Spleen (tissue), 11 donors: ENCODE results near the gene ARID3A. TPM values are rescaled to one million over a fixed set of nuclear protein-coding genes. Genes with fewer than 3 reads are reported as not detected.

Experiments used
- DNase-seq: peaks from one replicate; pipeline ENCODE4 v3.0.0-alpha.2; 2020
- H3K27ac ChIP-seq, 8 donors: fragments of 200-600 bp; sonication (generic) in 7 of 8; 1 replicate in 4 of 8; 2 replicates in 4 of 8; pipeline versions ENCODE4 v1.5.0 to v1.8.0; 2016 to 2021; ENCODE audit warnings: inconsistent platforms in 4 of 8, mild to moderate bottlenecking in 4 of 8, moderate library complexity in 1 of 8
- H3K27me3 ChIP-seq, 7 donors: fragments of 200-600 bp; sonication (generic) in 6 of 7; replicated peaks in 1 of 7; 1 replicate in 4 of 7; 2 replicates in 3 of 7; pipeline versions ENCODE4 v1.5.0 to v1.8.0; 2016 to 2021; ENCODE audit warnings: inconsistent platforms in 3 of 7, mild to moderate bottlenecking in 1 of 7
- H3K36me3 ChIP-seq, 6 donors: fragments of 200-600 bp; sonication (generic) in 5 of 6; 1 replicate in 4 of 6; 2 replicates in 2 of 6; pipeline versions ENCODE4 v1.5.0 to v1.8.0; 2016 to 2021; ENCODE audit warnings: inconsistent platforms in 2 of 6
- H3K4me1 ChIP-seq, 6 donors: fragments of 200-600 bp; sonication (generic) in 5 of 6; 1 replicate in 3 of 6; 2 replicates in 3 of 6; pipeline versions ENCODE4 v1.5.0 to v1.8.0; 2016 to 2021; ENCODE audit warnings: inconsistent platforms in 3 of 6
- H3K4me3 ChIP-seq, 8 donors: fragments of 200-600 bp; sonication (generic) in 7 of 8; 1 replicate in 4 of 8; 2 replicates in 4 of 8; pipeline versions ENCODE4 v1.5.0 to v1.8.0; 2016 to 2021; ENCODE audit warnings: inconsistent platforms in 4 of 8, mild to moderate bottlenecking in 4 of 8, moderate library complexity in 2 of 8
- H3K9me3 ChIP-seq, 8 donors: fragments of 200-600 bp; sonication (generic) in 7 of 8; 1 replicate in 4 of 8; 2 replicates in 4 of 8; pipeline versions ENCODE4 v1.5.0 to v1.8.0; 2016 to 2021; ENCODE audit warnings: inconsistent platforms in 4 of 8
- CTCF ChIP-seq, 11 experiments: fragments of 200-600 bp in 7 of 11; fragments of 450-650 bp in 4 of 11; sonication (generic) in 4 of 11; IDR thresholded peaks in 8 of 11; conservative IDR thresholded peaks in 3 of 11; 1 replicate in 7 of 11; 2 replicates in 4 of 11; pipeline versions ENCODE4 v1.4.0 to v1.8.0; 2016 to 2021; ENCODE audit warnings: antibody characterized with exemption in 11 of 11, inconsistent platforms in 4 of 11, mild to moderate bottlenecking in 1 of 11
- POLR2A ChIP-seq, 3 donors: fragments of 450-650 bp; IDR thresholded peaks; one replicate each; pipeline ENCODE4 v1.5.1; 2017; ENCODE audit warnings: antibody characterized with exemption in 3 of 3, mild to moderate bottlenecking in 1 of 3
- POLR2AphosphoS5 ChIP-seq, 3 donors: sonication (generic); formaldehyde crosslinking; IDR thresholded peaks; one replicate each; pipeline ENCODE4 v1.5.1; 2017; ENCODE audit warnings: antibody characterized with exemption in 3 of 3
- WGBS, 5 donors: extraction: QIAGEN DNeasy Blood & Tissue Kit in 3 of 5; methylation state at CpG; one replicate each; pipeline versions ENCODE4 v1.1.5 to v1.1.7; 2013 to 2018; 5-methylcytosine and 5-hydroxymethylcytosine counted together
- intact Hi-C: fragments of 100-400 bp; cut with DNase I; formaldehyde crosslinking; loops from one replicate; pipeline ENCODE4 v1.15.0; 2023; ENCODE audit warnings: low total_unique reads
- polyA plus RNA-seq, 3 donors: library from polyadenylated mRNA; stranded (reverse); fragments of 200-250 nt; gene quantifications; one replicate each; pipeline ENCODE4 v1.2.1, GENCODE V29; 2013
- total RNA-seq, 7 donors: library from RNA; depleted of rRNA in 3 of 7; stranded (reverse); fragments of >200 nt in 3 of 7; fragmentation: NEBNext Ultra II Directional in 4 of 7; extraction: Animal tissue kit (Norgen Biotek cat#: 25700) in 4 of 7; gene quantifications; one replicate each; pipeline versions ENCODE4 v1.1.0 to v1.2.1, GENCODE V29; 2016 to 2021
- donor health status: healthy with polysubstance abuse.
- donor health status: DM: no; HTN: no; CAD: no; lungs with moderate emphysema.
- donor health status: DM: no; HTN: no; CAD: no.
- donor health status: Bipolar disorder and iron deficiency.
- donor health status: healthy.
- donor health status: DM: no; HTN: no; CAD: no.
- donor health status: DM: yes; HTN: yes; CAD: no.

Gene ARID3A
- total and polyA plus RNA-seq, 10 donors, result 2.5 to 42.5 (median 17.7) TPM

- Histone ChIP-seq H3K4me1 (peaks cover 3 to 37% (median 20%) of the 10 kb centered on the region in 6 donors), H3K36me3 (peaks cover 0 to 54% (median 31%) of the 10 kb centered on the region in 6 donors), H3K9me3 (no peaks in the 10 kb centered on the region), H3K4me3 (peak overlapping the region; percentile 77 to 93 (median 86)), H3K27ac (peak overlapping the region; percentile 88 to 98 (median 95)), H3K27me3 (no peaks in the 10 kb centered on the region)
- no peak for DNase-seq
- no peak for TF ChIP-seq POLR2AphosphoS5 (IDR thresholded peaks at IDR 0.05)
- TF ChIP-seq CTCF (IDR thresholded peaks at IDR 0.05 in 8 of 11, conservative IDR thresholded peaks at IDR 0.05 in 3 of 11), result no peak
- TF ChIP-seq POLR2A (IDR thresholded peaks at IDR 0.05), result no peak
- 4 to 9% (median 6%) methylated on average over 17 to 27 of the region's 27 CpGs for WGBS, 5 donors
- intact Hi-C loops, result no loop called here
Observed at GRCh38 chr19:892243-892893, 33.5 kb upstream of the ARID3A start.

GRCh38 chr19:892894-893689 is 32.7 kb upstream of the ARID3A start, which contains the start of the genes MED16 and RNU6-9:
TSS of gene MED16 (minus strand) at chr19:893187. CDS start at chr19:891131, 2,056 bp downstream.
TSS of gene RNU6-9 (plus strand) at chr19:893484.
- Histone ChIP-seq H3K27me3 (no peaks in the 10 kb centered on the region), H3K9me3 (no peaks in the 10 kb centered on the region), H3K27ac (peak within 1 kb of the TSS; percentile 88 to 98 (median 95)), H3K4me1 (peaks cover 3 to 37% (median 20%) of the 10 kb centered on the region in 6 donors), H3K4me3 (peak within 1 kb of the TSS; percentile 77 to 93 (median 86)), H3K36me3 (peaks cover 0 to 53% (median 32%) of the 10 kb centered on the region in 6 donors)
- intact Hi-C loops, result no loop called here
- TF ChIP-seq POLR2A (IDR thresholded peaks at IDR 0.05), result peak in 2 of 3 donors; percentile 16 to 19
- TF ChIP-seq CTCF (IDR thresholded peaks at IDR 0.05 in 8 of 11, conservative IDR thresholded peaks at IDR 0.05 in 3 of 11), result peak in 3 of 11 experiments; percentile 7 to 25 (median 22)
- peak; percentile 88 to 91 (median 89) for TF ChIP-seq POLR2AphosphoS5 (IDR thresholded peaks at IDR 0.05)
- 1% methylated on average over 27 to 69 of the region's 69 CpGs for WGBS, 5 donors
- DNase-seq, result peak; percentile 98

GRCh38 chr19:896434-896833 is 29.4 kb upstream of the ARID3A start:
- Histone ChIP-seq H3K27me3 (no peaks in the 10 kb centered on the region), H3K27ac (peak overlapping the region in 1 of 8 donors; percentile 20), H3K9me3 (no peaks in the 10 kb centered on the region), H3K4me1 (peaks cover 3 to 54% (median 21%) of the 10 kb centered on the region in 6 donors), H3K4me3 (no peak overlapping the region), H3K36me3 (peaks cover 0 to 53% (median 34%) of the 10 kb centered on the region in 6 donors)
- intact Hi-C loops, result no loop called here
- DNase-seq, result no peak
- WGBS, 5 donors, result 90 to 99% (median 94%) methylated on average over 9 to 10 of the region's 10 CpGs
- TF ChIP-seq POLR2AphosphoS5 (IDR thresholded peaks at IDR 0.05), result peak in 1 of 3 donors; percentile 47
- TF ChIP-seq POLR2A (IDR thresholded peaks at IDR 0.05), result no peak

- no peak for DNase-seq
- TF ChIP-seq POLR2AphosphoS5 (IDR thresholded peaks at IDR 0.05), result no peak
- TF ChIP-seq POLR2A (IDR thresholded peaks at IDR 0.05), result no peak
- no peak for TF ChIP-seq CTCF (IDR thresholded peaks at IDR 0.05 in 8 of 11, conservative IDR thresholded peaks at IDR 0.05 in 3 of 11)
- no peaks in the 10 kb centered on the region for H3K9me3 ChIP-seq
- H3K27ac ChIP-seq, result no peak overlapping the region
- H3K27me3 ChIP-seq, result no peaks in the 10 kb centered on the region
- intact Hi-C loops, result no loop called here
- peaks cover 2 to 56% (median 21%) of the 10 kb centered on the region in 6 donors for H3K4me1 ChIP-seq
- 86 to 94% (median 93%) methylated on average over 11 of the region's 11 CpGs for WGBS, 5 donors
- no peak overlapping the region for H3K4me3 ChIP-seq
- peaks cover 0 to 59% (median 40%) of the 10 kb centered on the region in 6 donors for H3K36me3 ChIP-seq
Observed at GRCh38 chr19:896999-897398, 28.8 kb upstream of the ARID3A start.
